Keratinocyte (primary cell): ENCODE results near the gene PHF12. TPM values are rescaled to one million over a fixed set of nuclear protein-coding genes. Genes with fewer than 3 reads are reported as not detected.

ENCODE experiments used
- DNase-seq: peaks from one replicate; pipeline ENCODE4 v3.0.0-alpha.2; 2011; ENCODE audit warnings: low read depth, missing footprints, low spot score
- FAIRE-seq: peaks from 2 replicates; lab custom pipeline; 2011; peaks lifted over from hg19 to GRCh38; lab: Jason Lieb, UNC
- H2AFZ ChIP-seq: 2 replicates; pipeline ENCODE4 v1.6.0; 2012; ENCODE audit warnings: low read length, control low read depth, inconsistent platforms; ENCODE audit not compliant: control insufficient read depth
- H3K27ac ChIP-seq: 2 replicates; pipeline ENCODE4 v1.5.1; 2011; ENCODE audit warnings: low read length; ENCODE audit not compliant: control insufficient read depth, insufficient read depth
- H3K27me3 ChIP-seq: 3 replicates; pipeline ENCODE4 v1.6.0; 2011; ENCODE audit warnings: low read length; ENCODE audit not compliant: control insufficient read depth, insufficient read depth; ENCODE audit errors: extremely low read depth
- H3K36me3 ChIP-seq, 2 experiments: 2 replicates in 1 of 2; 3 replicates in 1 of 2; pipeline ENCODE4 v1.5.1; 2011; ENCODE audit warnings: low read length in 2 of 2, mild to moderate bottlenecking in 1 of 2; ENCODE audit not compliant: control insufficient read depth in 2 of 2, insufficient read depth in 2 of 2; ENCODE audit errors: extremely low read depth in 1 of 2
- H3K4me1 ChIP-seq: 3 replicates; pipeline ENCODE4 v1.5.1; 2011; ENCODE audit warnings: low read length; ENCODE audit not compliant: control insufficient read depth, insufficient read depth; ENCODE audit errors: extremely low read depth
- H3K4me2 ChIP-seq: 3 replicates; pipeline ENCODE4 v1.6.0; 2011; ENCODE audit warnings: low read depth, low read length; ENCODE audit not compliant: control insufficient read depth, insufficient read depth; ENCODE audit errors: extremely low read depth
- H3K4me3 ChIP-seq, 3 experiments: fragments of 200-600 bp in 1 of 3; sonication (generic) in 1 of 3; 2 replicates in 2 of 3; 3 replicates in 1 of 3; pipeline ENCODE4 v1.5.1; 2011 to 2016; ENCODE audit warnings: low read length in 3 of 3, mild to moderate bottlenecking in 3 of 3, control low read depth in 2 of 3, inconsistent platforms in 1 of 3, low read depth in 1 of 3, mixed read lengths in 1 of 3, mixed run types in 1 of 3, moderate library complexity in 1 of 3; ENCODE audit not compliant: control insufficient read depth in 2 of 3, insufficient read depth in 2 of 3; ENCODE audit errors: extremely low read depth in 1 of 3
- H3K79me2 ChIP-seq: 2 replicates; pipeline ENCODE4 v1.6.0; 2012; ENCODE audit warnings: low read length; ENCODE audit not compliant: control insufficient read depth, insufficient read depth
- H3K9ac ChIP-seq: 3 replicates; pipeline ENCODE4 v1.6.0; 2011; ENCODE audit warnings: low read length; ENCODE audit not compliant: control insufficient read depth, insufficient read depth; ENCODE audit errors: extremely low read depth
- H3K9me1 ChIP-seq: 3 replicates; pipeline ENCODE4 v1.6.0; 2011; ENCODE audit warnings: low read length; ENCODE audit not compliant: control insufficient read depth, insufficient read depth; ENCODE audit errors: extremely low read depth
- H3K9me3 ChIP-seq: 2 replicates; pipeline ENCODE4 v1.5.1; 2012; ENCODE audit warnings: low read depth, low read length; ENCODE audit not compliant: control insufficient read depth
- H4K20me1 ChIP-seq: 3 replicates; pipeline ENCODE4 v1.6.0; 2011; ENCODE audit warnings: low read length; ENCODE audit not compliant: control insufficient read depth, insufficient read depth; ENCODE audit errors: extremely low read depth
- CTCF ChIP-seq, 3 experiments: IDR thresholded peaks in 1 of 3; conservative IDR thresholded peaks in 1 of 3; optimal IDR thresholded peaks in 1 of 3; 2 replicates in 2 of 3; 3 replicates in 1 of 3; pipeline versions ENCODE3 to v1.5.1; 2011; ENCODE audit warnings: low read length in 3 of 3, mild to moderate bottlenecking in 3 of 3, moderate library complexity in 2 of 3, control low read depth in 1 of 3, inconsistent platforms in 1 of 3; ENCODE audit not compliant: insufficient read depth in 2 of 3; ENCODE audit errors: extremely low read depth in 1 of 3
- EZH2 ChIP-seq: IDR thresholded peaks from one replicate; pipeline ENCODE4 v1.6.1; 2012; ENCODE audit warnings: inconsistent platforms, mild to moderate bottlenecking, low read length, moderate library complexity
- dilution Hi-C: fragments of 300-500 bp; cut with MboI; formaldehyde crosslinking; loops from one replicate; pipeline ENCODE4 v1.7.0; 2020; ENCODE audit warnings: low sequenced_read_pairs; ENCODE audit not compliant: extremely low pct_ligation_motif_present
- polyA plus RNA-seq, 5 experiments: library from polyadenylated mRNA; depleted of rRNA in 3 of 5; stranded (reverse) in 3 of 5; stranded (forward) in 1 of 5; unstranded in 1 of 5; fragments of >200 nt; gene quantifications; 1 replicate in 1 of 5; 2 replicates in 3 of 5; 3 replicates in 1 of 5; pipeline versions ENCODE4 v1.2.1 to v1.2.3, GENCODE V29; 2011 to 2012; ENCODE audit warnings: missing spikeins in 2 of 5, low read depth in 1 of 5, low replicate concordance in 1 of 5

PHF12 gene
- polyA plus RNA-seq, 1 donor (not counting 4 experiments of a cell fraction or from before 2014, with no cell fraction given) = 9.6 TPM

GRCh38 chr17:28988475-28988874 lies 37.2 kb upstream of the PHF12 start:
- H3K9me1 ChIP-seq = no peaks in the 10 kb centered on the region
- DNase-seq (no peak), FAIRE-seq (no peak)
- H4K20me1 ChIP-seq = no peaks in the 10 kb centered on the region
- no peak overlapping the region for H3K4me2 ChIP-seq
- H3K36me3 ChIP-seq = no peaks in the 10 kb centered on the region
- no peak overlapping the region for H3K4me3 ChIP-seq
- no peaks in the 10 kb centered on the region for H3K79me2 ChIP-seq
- H3K27me3 ChIP-seq = peaks cover 47% of the 10 kb centered on the region
- no peak overlapping the region for H3K9ac ChIP-seq
- dilution Hi-C loops = no loop called here
- H3K4me1 ChIP-seq = no peaks in the 10 kb centered on the region
- H2AFZ ChIP-seq = no peak overlapping the region
- H3K27ac ChIP-seq = no peak overlapping the region
- no peaks in the 10 kb centered on the region for H3K9me3 ChIP-seq
- TF ChIP-seq CTCF (optimal IDR thresholded peaks at IDR 0.05 in 1 of 3, IDR thresholded peaks at IDR 0.05 in 1 of 3, conservative IDR thresholded peaks at IDR 0.05 in 1 of 3; ENCODE audit: extremely low read depth in 1 of 3, insufficient read depth in 2 of 3, low read length in 3 of 3) (no peak), EZH2 (no peak)

- Histone ChIP-seq H3K4me3 (no peak overlapping the region), H3K4me1 (no peaks in the 10 kb centered on the region), H3K79me2 (no peaks in the 10 kb centered on the region), H3K9me1 (no peaks in the 10 kb centered on the region), H2AFZ (no peak overlapping the region), H3K9ac (no peak overlapping the region), H3K9me3 (no peaks in the 10 kb centered on the region), H4K20me1 (no peaks in the 10 kb centered on the region), H3K27me3 (peaks cover 37% of the 10 kb centered on the region), H3K4me2 (no peak overlapping the region), H3K36me3 (no peaks in the 10 kb centered on the region), H3K27ac (no peak overlapping the region)
- no peak for DNase-seq
- dilution Hi-C loops = no loop called here
- TF ChIP-seq CTCF (optimal IDR thresholded peaks at IDR 0.05 in 1 of 3, IDR thresholded peaks at IDR 0.05 in 1 of 3, conservative IDR thresholded peaks at IDR 0.05 in 1 of 3; ENCODE audit: extremely low read depth in 1 of 3, insufficient read depth in 2 of 3, low read length in 3 of 3) = no peak
- TF ChIP-seq EZH2 = no peak
- no peak for FAIRE-seq
Observed at GRCh38 chr17:28986714-28987655, 35.7 kb upstream of the PHF12 start.
